SK-N-SH (cell line): ENCODE results near the gene SHKBP1. TPM values are rescaled to one million over a fixed set of nuclear protein-coding genes. Genes with fewer than 3 reads are reported as not detected.

Experiments
- CTCF ChIA-PET: fragments of 300-600, 350-600 bp; formaldehyde crosslinking; extraction: SDS; loops from one replicate; lab custom pipeline; 2021; lab: Yijun Ruan, JAX
- POLR2A ChIA-PET: fragments of 350-600 bp; sonication (Branson Sonifier 250); formaldehyde crosslinking; extraction: SDS; loops from one replicate; lab custom pipeline; 2020; ENCODE audit warnings: antibody characterized with exemption, inconsistent platforms; lab: Yijun Ruan, JAX
- DNase-seq: peaks from one replicate; pipeline ENCODE4 v3.0.0; 2012
- H2AFZ ChIP-seq: fragments of 200-600 bp; sonication (generic); 2 replicates; pipeline ENCODE4 v1.8.1; 2016; ENCODE audit warnings: antibody characterized with exemption, mild to moderate bottlenecking, low read depth
- H3F3A ChIP-seq: fragments of 200-600 bp; sonication (generic); replicated peaks from 2 replicates; pipeline ENCODE3; 2016; ENCODE audit warnings: antibody characterized with exemption, mild to moderate bottlenecking; ENCODE audit not compliant: insufficient read depth
- H3K27ac ChIP-seq, 2 experiments: fragments of 200-500 bp in 1 of 2; fragments of 200-600 bp in 1 of 2; sonication (Bioruptor generic) in 1 of 2; sonication (generic), shearing (Covaris generic) in 1 of 2; 2 replicates each; pipeline versions ENCODE4 v1.5.1 to v1.6.1; 2014 to 2016; ENCODE audit warnings: low read depth in 2 of 2, inconsistent platforms in 1 of 2, low read length in 1 of 2, mild to moderate bottlenecking in 1 of 2, mixed read lengths in 1 of 2
- H3K27me3 ChIP-seq: fragments of 200-600 bp; sonication (generic), shearing (Covaris generic); 2 replicates; pipeline ENCODE4 v1.6.1; 2016; ENCODE audit warnings: mixed run types; ENCODE audit not compliant: insufficient read depth
- H3K36me3 ChIP-seq, 2 experiments: fragments of 200-500 bp in 1 of 2; fragments of 200-600 bp in 1 of 2; sonication (Bioruptor generic) in 1 of 2; sonication (generic) in 1 of 2; replicated peaks in 1 of 2; 2 replicates each; pipeline versions ENCODE3 to v1.5.1; 2014 to 2016; ENCODE audit warnings: low read length in 1 of 2, mild to moderate bottlenecking in 1 of 2; ENCODE audit not compliant: insufficient read depth in 2 of 2, control insufficient read depth in 1 of 2
- H3K4me1 ChIP-seq, 2 experiments: fragments of 200-500 bp in 1 of 2; fragments of 200-600 bp in 1 of 2; sonication (Bioruptor generic) in 1 of 2; sonication (generic), shearing (Covaris generic) in 1 of 2; 2 replicates each; pipeline versions ENCODE4 v1.5.1 to v1.6.1; 2014 to 2016; ENCODE audit warnings: low read depth in 1 of 2, low read length in 1 of 2, mixed run types in 1 of 2; ENCODE audit not compliant: insufficient read depth in 2 of 2, control insufficient read depth in 1 of 2
- H3K4me2 ChIP-seq: fragments of 200-600 bp; sonication (generic), shearing (Covaris generic); 2 replicates; pipeline ENCODE4 v1.6.1; 2017; ENCODE audit warnings: mixed run types
- H3K4me3 ChIP-seq, 2 experiments: fragments of 200-500 bp in 1 of 2; fragments of 200-600 bp in 1 of 2; sonication (Bioruptor generic) in 1 of 2; sonication (generic), shearing (Covaris generic) in 1 of 2; 2 replicates each; pipeline versions ENCODE4 v1.5.1 to v1.8.1; 2014 to 2016; ENCODE audit warnings: low read depth in 2 of 2, inconsistent platforms in 1 of 2, low read length in 1 of 2, mild to moderate bottlenecking in 1 of 2, mixed read lengths in 1 of 2, moderate library complexity in 1 of 2
- H3K79me2 ChIP-seq: fragments of 200-600 bp; sonication (generic); 2 replicates; pipeline ENCODE4 v1.8.1; 2017; ENCODE audit warnings: mild to moderate bottlenecking; ENCODE audit not compliant: insufficient read depth
- H3K9ac ChIP-seq: fragments of 200-600 bp; sonication (generic); 2 replicates; pipeline ENCODE4 v1.6.1; 2017; ENCODE audit warnings: mixed run types
- H3K9me2 ChIP-seq: fragments of 200-600 bp; sonication (generic); 2 replicates; pipeline ENCODE4 v1.6.1; 2017; ENCODE audit warnings: mixed run types
- H3K9me3 ChIP-seq: fragments of 200-600 bp; sonication (generic); 2 replicates; pipeline ENCODE4 v1.6.1; 2017; ENCODE audit warnings: mixed run types, mild to moderate bottlenecking, moderate library complexity
- H4K20me1 ChIP-seq: fragments of 200-600 bp; sonication (generic); 2 replicates; pipeline ENCODE4 v1.6.1; 2017; ENCODE audit warnings: mild to moderate bottlenecking, mixed run types; ENCODE audit not compliant: insufficient read depth
- CHD2 ChIP-seq: fragments of 150-350 bp; IDR thresholded peaks from 2 replicates; pipeline ENCODE4 v1.6.1; 2018; ENCODE audit warnings: low read length; ENCODE audit not compliant: partially characterized antibody
- ELF1 ChIP-seq: IDR thresholded peaks from 2 replicates; pipeline ENCODE4 v1.4.0; 2012
- FOSL2 ChIP-seq: IDR thresholded peaks from 2 replicates; pipeline ENCODE4 v1.4.0; 2012; ENCODE audit warnings: low read depth, mild to moderate bottlenecking, moderate library complexity, borderline replicate concordance
- FOXJ3 ChIP-seq: sonication (generic); formaldehyde crosslinking; IDR thresholded peaks from 2 replicates; pipeline ENCODE4 v1.5.1; 2020; ENCODE audit warnings: mild to moderate bottlenecking, missing genetic modification reagents
- FOXM1 ChIP-seq: IDR thresholded peaks from 2 replicates; pipeline ENCODE4 v1.4.0; 2012; ENCODE audit warnings: low read depth, mild to moderate bottlenecking
- IRF3 ChIP-seq: fragments of 150-350 bp; IDR thresholded peaks from 2 replicates; pipeline ENCODE4 v1.6.1; 2016; ENCODE audit warnings: mild to moderate bottlenecking, low read depth, low read length
- MEF2A ChIP-seq: IDR thresholded peaks from 2 replicates; pipeline ENCODE4 v1.4.0; 2012; ENCODE audit warnings: low read depth, borderline replicate concordance
- MXI1 ChIP-seq: IDR thresholded peaks from 2 replicates; pipeline ENCODE4 v1.6.1; 2012; ENCODE audit warnings: mild to moderate bottlenecking, low read depth, low read length, improper control_type of control experiment
- NRF1 ChIP-seq: IDR thresholded peaks from 2 replicates; pipeline ENCODE4 v1.6.1; 2012; ENCODE audit warnings: low read depth, mild to moderate bottlenecking, low read length
- PBX3 ChIP-seq: IDR thresholded peaks from 2 replicates; pipeline ENCODE4; 2012
- POLR2AphosphoS5 ChIP-seq: IDR thresholded peaks from 2 replicates; pipeline ENCODE4 v1.6.1; 2012; ENCODE audit warnings: low read depth, low read length
- RAD21 ChIP-seq: IDR thresholded peaks from 2 replicates; pipeline ENCODE4 v1.6.1; 2012; ENCODE audit warnings: mild to moderate bottlenecking, low read length
- RCOR1 ChIP-seq: fragments of 150-350 bp; IDR thresholded peaks from 2 replicates; pipeline ENCODE4 v1.6.1; 2017; ENCODE audit warnings: antibody characterized with exemption, low read length
- REST ChIP-seq: IDR thresholded peaks from 2 replicates; pipeline ENCODE4 v1.6.1; 2012; ENCODE audit warnings: mild to moderate bottlenecking, low read depth, low read length, moderate library complexity
- TAF1 ChIP-seq: IDR thresholded peaks from 2 replicates; pipeline ENCODE4 v1.6.1; 2012; ENCODE audit warnings: low read depth, mild to moderate bottlenecking, low read length, moderate library complexity, borderline replicate concordance
- TEAD4 ChIP-seq: IDR thresholded peaks from 2 replicates; pipeline ENCODE4 v1.4.0; 2012; ENCODE audit warnings: mild to moderate bottlenecking, borderline replicate concordance; ENCODE audit not compliant: insufficient read depth
- USF2 ChIP-seq: fragments of 150-350 bp; IDR thresholded peaks from 2 replicates; pipeline ENCODE4 v1.6.1; 2017; ENCODE audit warnings: antibody characterized with exemption, low read length, low read depth, borderline replicate concordance
- ZBTB33 ChIP-seq: IDR thresholded peaks from 2 replicates; pipeline ENCODE4 v1.4.0; 2012; ENCODE audit warnings: low read depth, borderline replicate concordance
- WGBS: methylation state at CpG from one replicate; pipeline ENCODE4 v1.1.6; 2017; ENCODE audit warnings: low lambda C conversion rate; 5-methylcytosine and 5-hydroxymethylcytosine counted together
- polyA plus RNA-seq, 3 experiments: library from polyadenylated mRNA; depleted of rRNA; stranded (reverse); fragments of >200 nt; gene quantifications; 2 replicates each; pipeline ENCODE4 v1.2.3, GENCODE V29; 2012

The SHKBP1 gene
- polyA plus RNA-seq, 1 of the 3 experiments (the other 2 are of a cell fraction): 62.7 TPM

GRCh38 chr19:40553885-40554857 is 22.5 kb upstream of the SHKBP1 start:
- no peak overlapping the region for H2AFZ ChIP-seq
- no peak overlapping the region for H3K4me3 ChIP-seq
- no peak overlapping the region for H3K4me2 ChIP-seq
- TF ChIP-seq FOXM1 (no peak), TAF1 (no peak), POLR2AphosphoS5 (no peak), IRF3 (no peak), TEAD4 (no peak), RCOR1 (no peak), MXI1 (no peak), REST (no peak), NRF1 (no peak), FOXJ3 (no peak), CHD2 (no peak), PBX3 (no peak), USF2 (no peak), ZBTB33 (no peak), FOSL2 (no peak), MEF2A (no peak), RAD21 (no peak), ELF1 (no peak)
- H3F3A ChIP-seq: no peaks in the 10 kb centered on the region
- ChIA-PET POLR2A (no interaction called here), CTCF (interaction anchor here (0.5 to 2.8 kb wide), 5 partner anchors 14 to 110 kb away, joined by 3 to 11 read pairs (median 5); partner anchors contain the start of gene LTBP4)
- H4K20me1 ChIP-seq: no peaks in the 10 kb centered on the region
- H3K4me1 ChIP-seq: peaks cover 3 to 4% of the 10 kb centered on the region in 2 experiments; a peak in 1 of 4 replicates
- H3K27me3 ChIP-seq: no peaks in the 10 kb centered on the region; the same call in 1 of the 2 replicates
- no peak overlapping the region for H3K9ac ChIP-seq
- no peak overlapping the region for H3K27ac ChIP-seq
- H3K9me2 ChIP-seq: no peaks in the 10 kb centered on the region
- no peak for DNase-seq
- no peaks in the 10 kb centered on the region for H3K79me2 ChIP-seq
- H3K9me3 ChIP-seq: no peaks in the 10 kb centered on the region
- no peaks in the 10 kb centered on the region for H3K36me3 ChIP-seq
- WGBS: 77% methylated on average over 47 of the region's 69 CpGs
